Measurements from ENCODE around the gene PRIM2.

Gene PRIM2

DNA sequence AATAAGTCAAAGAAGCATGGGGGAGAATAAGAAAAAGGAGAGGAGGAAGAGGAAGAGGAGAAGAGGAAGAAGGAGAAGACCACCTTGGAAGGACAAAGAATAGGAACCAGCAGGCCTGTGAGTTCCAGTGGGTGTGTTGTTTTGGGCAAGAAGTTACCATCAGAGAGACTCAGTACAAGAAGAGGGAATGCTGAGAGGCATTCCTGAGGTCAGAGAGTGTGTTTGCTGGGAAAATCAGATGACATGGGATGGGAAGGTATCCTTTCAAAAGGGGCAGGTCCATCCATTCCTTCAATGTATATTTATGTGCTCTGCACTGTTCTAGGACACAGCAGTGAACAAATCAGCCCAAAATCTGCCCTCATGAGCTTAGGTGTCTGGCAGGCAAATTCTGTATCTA, 40.5 kb upstream of the PRIM2 start:
- Histone ChIP-seq H3K79me2 (ENCODE audit: insufficient read depth, low read length) (no peaks in the 10 kb centered on the region), H3K9me3 (ENCODE audit: insufficient read depth, low read length) (no peaks in the 10 kb centered on the region; the same call in 1 of the 2 replicates), H3K4me3 (ENCODE audit: insufficient read depth, low read length, poor library complexity, severe bottlenecking) (no peak overlapping the region), H3K9ac (ENCODE audit: low read length) (no peak overlapping the region), H3K4me2 (ENCODE audit: low read depth, low read length, poor library complexity, severe bottlenecking) (no peak overlapping the region), H3K36me3 (ENCODE audit: low read length) (no peaks in the 10 kb centered on the region), H2AFZ (ENCODE audit: low read depth, low read length, severe bottlenecking) (no peak overlapping the region), H3F3A (ENCODE audit: insufficient read depth) (no peaks in the 10 kb centered on the region), H3K9me2 (replicated peaks; ENCODE audit: insufficient read depth, low read length) (no peaks in the 10 kb centered on the region), H4K20me1 (ENCODE audit: low read depth, low read length) (no peaks in the 10 kb centered on the region), H3K27ac (ENCODE audit: low read depth, low read length) (no peak overlapping the region), H3K27me3 (ENCODE audit: low read length) (no peaks in the 10 kb centered on the region)
- TF ChIP-seq EZH2phosphoT487 (conservative IDR thresholded peaks at IDR 0.05; ENCODE audit: low read length): no peak
- TF ChIP-seq, protein P1, sequence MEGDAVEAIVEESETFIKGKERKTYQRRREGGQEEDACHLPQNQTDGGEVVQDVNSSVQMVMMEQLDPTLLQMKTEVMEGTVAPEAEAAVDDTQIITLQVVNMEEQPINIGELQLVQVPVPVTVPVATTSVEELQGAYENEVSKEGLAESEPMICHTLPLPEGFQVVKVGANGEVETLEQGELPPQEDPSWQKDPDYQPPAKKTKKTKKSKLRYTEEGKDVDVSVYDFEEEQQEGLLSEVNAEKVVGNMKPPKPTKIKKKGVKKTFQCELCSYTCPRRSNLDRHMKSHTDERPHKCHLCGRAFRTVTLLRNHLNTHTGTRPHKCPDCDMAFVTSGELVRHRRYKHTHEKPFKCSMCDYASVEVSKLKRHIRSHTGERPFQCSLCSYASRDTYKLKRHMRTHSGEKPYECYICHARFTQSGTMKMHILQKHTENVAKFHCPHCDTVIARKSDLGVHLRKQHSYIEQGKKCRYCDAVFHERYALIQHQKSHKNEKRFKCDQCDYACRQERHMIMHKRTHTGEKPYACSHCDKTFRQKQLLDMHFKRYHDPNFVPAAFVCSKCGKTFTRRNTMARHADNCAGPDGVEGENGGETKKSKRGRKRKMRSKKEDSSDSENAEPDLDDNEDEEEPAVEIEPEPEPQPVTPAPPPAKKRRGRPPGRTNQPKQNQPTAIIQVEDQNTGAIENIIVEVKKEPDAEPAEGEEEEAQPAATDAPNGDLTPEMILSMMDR (IDR thresholded peaks at IDR 0.05; ENCODE audit: insufficient read depth, low read length, poor library complexity, severe bottlenecking): no peak

DNA sequence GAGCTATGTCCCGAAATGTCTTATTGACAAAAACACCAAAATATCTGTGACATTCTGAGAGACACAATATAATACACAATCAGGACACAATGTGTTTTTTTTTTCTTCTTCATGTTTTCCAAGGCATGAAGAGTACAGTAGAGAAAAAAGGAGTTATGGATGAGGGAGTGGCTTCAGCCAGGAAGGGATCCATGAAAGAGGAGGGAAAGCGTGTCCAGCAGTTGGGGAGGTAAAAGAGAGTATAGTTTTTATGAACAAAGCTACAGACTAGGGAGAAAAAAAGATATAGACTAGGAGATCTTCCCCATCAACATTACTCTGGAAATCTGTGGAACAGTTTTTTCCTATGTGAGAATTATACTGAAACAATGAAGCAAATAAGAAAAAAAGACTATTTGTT, 38.9 kb upstream of the PRIM2 start:
- Histone ChIP-seq H3K4me2 (ENCODE audit: low read depth, low read length, poor library complexity, severe bottlenecking) (no peak overlapping the region), H3F3A (ENCODE audit: insufficient read depth) (no peaks in the 10 kb centered on the region), H3K9me3 (ENCODE audit: insufficient read depth, low read length) (no peaks in the 10 kb centered on the region; the same call in 1 of the 2 replicates), H4K20me1 (ENCODE audit: low read depth, low read length) (no peaks in the 10 kb centered on the region), H2AFZ (ENCODE audit: low read depth, low read length, severe bottlenecking) (no peak overlapping the region), H3K79me2 (ENCODE audit: insufficient read depth, low read length) (no peaks in the 10 kb centered on the region), H3K9ac (ENCODE audit: low read length) (no peak overlapping the region), H3K36me3 (ENCODE audit: low read length) (no peaks in the 10 kb centered on the region), H3K4me3 (ENCODE audit: insufficient read depth, low read length, poor library complexity, severe bottlenecking) (no peak overlapping the region), H3K9me2 (replicated peaks; ENCODE audit: insufficient read depth, low read length) (no peaks in the 10 kb centered on the region), H3K27me3 (ENCODE audit: low read length) (no peaks in the 10 kb centered on the region), H3K27ac (ENCODE audit: low read depth, low read length) (no peak overlapping the region)
- TF ChIP-seq EZH2phosphoT487 (conservative IDR thresholded peaks at IDR 0.05; ENCODE audit: low read length): no peak
- TF ChIP-seq, protein P1 (IDR thresholded peaks at IDR 0.05; ENCODE audit: insufficient read depth, low read length, poor library complexity, severe bottlenecking): no peak

DNA sequence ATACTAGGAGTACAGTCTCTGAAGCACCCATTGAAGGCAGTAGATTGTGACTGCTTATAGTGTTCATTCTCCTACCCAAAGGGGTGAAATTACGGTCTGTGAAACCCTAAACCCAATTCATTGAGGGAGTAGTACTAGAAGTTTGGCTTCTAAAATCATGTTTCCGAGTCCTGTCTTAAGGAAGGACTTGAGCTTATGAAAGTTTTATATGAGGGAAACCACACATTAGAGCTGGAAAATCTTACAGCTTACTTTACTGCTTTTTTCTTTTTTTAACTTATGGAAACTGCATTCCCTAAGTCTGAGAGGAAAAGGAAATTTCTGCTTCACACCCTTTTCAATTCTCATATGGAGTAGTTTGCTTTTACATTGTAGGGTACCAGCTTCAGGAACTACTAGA, 38.4 kb upstream of the PRIM2 start:
- no peak overlapping the region for H3K4me2 ChIP-seq (ENCODE audit: low read depth, low read length, poor library complexity, severe bottlenecking)
- no peak overlapping the region for H2AFZ ChIP-seq (ENCODE audit: low read depth, low read length, severe bottlenecking)
- no peaks in the 10 kb centered on the region; the same call in 1 of the 2 replicates for H3K9me3 ChIP-seq (ENCODE audit: insufficient read depth, low read length)
- TF ChIP-seq EZH2phosphoT487 (conservative IDR thresholded peaks at IDR 0.05; ENCODE audit: low read length): no peak
- TF ChIP-seq, protein P1 (IDR thresholded peaks at IDR 0.05; ENCODE audit: insufficient read depth, low read length, poor library complexity, severe bottlenecking): no peak
- no peaks in the 10 kb centered on the region for H3K9me2 ChIP-seq (replicated peaks; ENCODE audit: insufficient read depth, low read length)
- no peaks in the 10 kb centered on the region for H3F3A ChIP-seq (ENCODE audit: insufficient read depth)
- no peaks in the 10 kb centered on the region for H3K27me3 ChIP-seq (ENCODE audit: low read length)
- H3K79me2 ChIP-seq (ENCODE audit: insufficient read depth, low read length): no peaks in the 10 kb centered on the region
- H3K9ac ChIP-seq (ENCODE audit: low read length): no peak overlapping the region
- H3K27ac ChIP-seq (ENCODE audit: low read depth, low read length): no peak overlapping the region
- H3K4me3 ChIP-seq (ENCODE audit: insufficient read depth, low read length, poor library complexity, severe bottlenecking): no peak overlapping the region
- no peaks in the 10 kb centered on the region for H3K36me3 ChIP-seq (ENCODE audit: low read length)
- no peaks in the 10 kb centered on the region for H4K20me1 ChIP-seq (ENCODE audit: low read depth, low read length)
